GM18505 (cell line): ENCODE data around the gene AHSG.
"Not testable (repeated sequence)": the region's sequence is repeated elsewhere in the genome, so short reads cannot be mapped to it uniquely, and the experiment has no call there.

Experiments
- ATAC-seq: cut with Tn5 transposase; IDR thresholded peaks from one replicate; pipeline ENCODE4 v1.9.1; 2021; ENCODE audit not compliant: unreplicated experiment
- POLR2A ChIP-seq: IDR thresholded peaks from 4 replicates; pipeline ENCODE4 v1.6.1; 2011; ENCODE audit warnings: borderline replicate concordance; ENCODE audit not compliant: insufficient read depth, insufficient read length; ENCODE audit errors: extremely low read depth

AHSG gene

GRCh38 chr3:186630950-186631641 is 18.2 kb downstream of the AHSG start:
- TF ChIP-seq POLR2A, result no peak
- no peak for ATAC-seq

GRCh38 chr3:186633481-186633880 is 20.6 kb downstream of the AHSG start:
- TF ChIP-seq POLR2A, result no peak

GRCh38 chr3:186634207-186634606 is 21.3 kb downstream of the AHSG start:
- ATAC-seq, result not testable (repeated sequence)

More at GRCh38 chr3:186633481-186633880, 20.6 kb downstream of the AHSG start:
- ATAC-seq, result no peak

- no peak for TF ChIP-seq POLR2A
- ATAC-seq, result no peak
These were observed 22.7 kb downstream of the AHSG start for GRCh38 chr3:186635532-186635931.

- ATAC-seq, result no peak
- TF ChIP-seq POLR2A, result no peak
These were observed 23.7 kb downstream of the AHSG start for GRCh38 chr3:186636536-186636935.

GRCh38 chr3:186637686-186638085 is 24.8 kb downstream of the AHSG start:
- no peak for ATAC-seq
- TF ChIP-seq POLR2A, result no peak

- no peak for ATAC-seq
- no peak for TF ChIP-seq POLR2A
These were observed 25.4 kb downstream of the AHSG start for GRCh38 chr3:186638259-186638658.

- no peak for TF ChIP-seq POLR2A
- no peak for ATAC-seq
These were observed 27.1 kb downstream of the AHSG start, which contains the start of gene FETUB for GRCh38 chr3:186639778-186640472. TSS of gene FETUB (plus strand) at chr3:186640399. CDS start at chr3:186640461, 62 bp downstream.

GRCh38 chr3:186640473-186640818 is 27.6 kb downstream of the AHSG start:
- ATAC-seq, result no peak
- no peak for TF ChIP-seq POLR2A

GRCh38 chr3:186640929-186641328 is 28.1 kb downstream of the AHSG start:
- no peak for TF ChIP-seq POLR2A
- no peak for ATAC-seq

- no peak for ATAC-seq
These were observed 29.2 kb downstream of the AHSG start for GRCh38 chr3:186642014-186642413.

GRCh38 chr3:186643493-186643892 is 30.6 kb downstream of the AHSG start:
- no peak for TF ChIP-seq POLR2A
- ATAC-seq, result no peak

More at GRCh38 chr3:186642014-186642413, 29.2 kb downstream of the AHSG start:
- no peak for TF ChIP-seq POLR2A

- TF ChIP-seq POLR2A, result no peak
- no peak for ATAC-seq
These were observed 31.8 kb downstream of the AHSG start for GRCh38 chr3:186644683-186645082.

GRCh38 chr3:186646106-186646505 is 33.2 kb downstream of the AHSG start:
- no peak for ATAC-seq
- TF ChIP-seq POLR2A, result no peak

- no peak for ATAC-seq
- TF ChIP-seq POLR2A, result no peak
These were observed 34.0 kb downstream of the AHSG start for GRCh38 chr3:186646841-186647240.

GRCh38 chr3:186648851-186649250 is 36.0 kb downstream of the AHSG start:
- no peak for ATAC-seq
- no peak for TF ChIP-seq POLR2A
